Calu3 (cell line): ENCODE results near the gene SLAMF1. TPM values are rescaled to one million over a fixed set of nuclear protein-coding genes. Genes with fewer than 3 reads are reported as not detected.

Source experiments
- BruUV-seq: library from RNA; stranded (reverse); fragments of 400-500 nt; replicated peaks from 2 replicates; lab custom pipeline; 2021; lab: Mats Ljungman, UMichigan
- CTCF ChIA-PET: fragments of 300-600 bp; sonication (Branson Sonifier 250); formaldehyde crosslinking; loops from one replicate; lab custom pipeline; 2022; ENCODE audit warnings: antibody characterized with exemption; lab: Charles Lee
- DNase-seq: peaks from one replicate; pipeline ENCODE4 v3.0.0; 2022
- H3K27ac Mint-ChIP-seq: one replicate; pipeline ENCODE4 v1.8.0; 2022; ENCODE audit warnings: mixed read lengths; ENCODE audit not compliant: unreplicated experiment
- H3K27me3 Mint-ChIP-seq: one replicate; pipeline ENCODE4 v1.8.0; 2022; ENCODE audit warnings: mixed read lengths; ENCODE audit not compliant: unreplicated experiment
- H3K36me3 Mint-ChIP-seq: one replicate; pipeline ENCODE4 v1.8.0; 2022; ENCODE audit warnings: mild to moderate bottlenecking, moderate library complexity, mixed read lengths; ENCODE audit not compliant: insufficient read depth, unreplicated experiment
- H3K4me1 Mint-ChIP-seq: one replicate; pipeline ENCODE4 v1.8.0; 2022; ENCODE audit warnings: mild to moderate bottlenecking, low read depth, mixed read lengths; ENCODE audit not compliant: unreplicated experiment
- H3K4me3 Mint-ChIP-seq: one replicate; pipeline ENCODE4 v1.8.0; 2022; ENCODE audit warnings: mild to moderate bottlenecking, low read depth, moderate library complexity, mixed read lengths; ENCODE audit not compliant: unreplicated experiment
- H3K9me3 Mint-ChIP-seq: one replicate; pipeline ENCODE4 v1.8.0; 2022; ENCODE audit warnings: low read depth, mixed read lengths; ENCODE audit not compliant: unreplicated experiment
- CTCF ChIP-seq: fragments of 200-600 bp; IDR thresholded peaks from one replicate; pipeline ENCODE4 v1.8.0; 2022; ENCODE audit warnings: antibody characterized with exemption; ENCODE audit not compliant: unreplicated experiment
- intact Hi-C: fragments of 100-400 bp; cut with micrococcal nuclease; formaldehyde crosslinking; loops from one replicate; pipeline ENCODE4 v1.10.0; 2022; ENCODE audit not compliant: unreplicated experiment
- total RNA-seq: library from RNA; stranded (reverse); gene quantifications from 2 replicates; pipeline ENCODE4 v1.2.3, GENCODE V29; 2022

Gene SLAMF1
- total RNA-seq, 1 experiment from 2014 or later = not detected

GRCh38 chr1:160676869-160677597 is 30.2 kb upstream of the SLAMF1 start:
- H3K36me3 Mint-ChIP-seq = no peaks in the 10 kb centered on the region
- H3K27me3 Mint-ChIP-seq = peaks cover 53% of the 10 kb centered on the region
- no peak for TF ChIP-seq CTCF
- intact Hi-C loops = loop anchor here (5.0 kb wide), 2 partner anchors 155 to 250 kb away; no protein-coding TSS in a partner anchor
- no peaks in the 10 kb centered on the region for H3K9me3 Mint-ChIP-seq
- H3K4me3 Mint-ChIP-seq = no peak overlapping the region
- CTCF ChIA-PET = no interaction called here
- no peak overlapping the region for H3K27ac Mint-ChIP-seq
- no TSS peak for BruUV-seq
- no peak for DNase-seq
- no peaks in the 10 kb centered on the region for H3K4me1 Mint-ChIP-seq

- Mint-ChIP-seq H3K4me1 (no peaks in the 10 kb centered on the region), H3K9me3 (no peaks in the 10 kb centered on the region), H3K36me3 (no peaks in the 10 kb centered on the region), H3K27ac (no peak overlapping the region), H3K27me3 (peaks cover 46% of the 10 kb centered on the region), H3K4me3 (no peak overlapping the region)
- DNase-seq = peak; percentile 73
- intact Hi-C loops = loop anchor here (2.0 to 5.0 kb wide), 3 partner anchors 17 to 249 kb away; no protein-coding TSS in a partner anchor
- no TSS peak for BruUV-seq
- CTCF ChIA-PET = interaction anchor here (1.1 to 1.2 kb wide), 2 partner anchors 92 to 232 kb away, joined by 3 read pairs; no protein-coding TSS in a partner anchor
- peak; percentile 58 for TF ChIP-seq CTCF
These were observed 29.0 kb upstream of the SLAMF1 start for GRCh38 chr1:160675641-160676410.

- DNase-seq = no peak
- Mint-ChIP-seq H3K4me1 (no peaks in the 10 kb centered on the region), H3K27me3 (peaks cover 42% of the 10 kb centered on the region), H3K36me3 (no peaks in the 10 kb centered on the region), H3K27ac (no peak overlapping the region), H3K4me3 (no peak overlapping the region), H3K9me3 (no peaks in the 10 kb centered on the region)
- no TSS peak for BruUV-seq
- TF ChIP-seq CTCF = no peak
- CTCF ChIA-PET = no interaction called here
- intact Hi-C loops = loop anchor here (2.0 kb wide), 1 partner anchor 18 kb away; no protein-coding TSS in a partner anchor
These were observed 27.6 kb upstream of the SLAMF1 start for GRCh38 chr1:160674415-160674814.

- intact Hi-C loops = no loop called here
- DNase-seq = no peak
- Mint-ChIP-seq H3K4me3 (no peak overlapping the region), H3K9me3 (no peaks in the 10 kb centered on the region), H3K27ac (no peak overlapping the region), H3K36me3 (no peaks in the 10 kb centered on the region), H3K27me3 (peaks cover 29% of the 10 kb centered on the region), H3K4me1 (no peaks in the 10 kb centered on the region)
- no peak for TF ChIP-seq CTCF
- CTCF ChIA-PET = interaction anchor here (0.6 to 1.3 kb wide), 4 partner anchors 13 to 494 kb away, joined by 3 to 4 read pairs (median 4); no protein-coding TSS in a partner anchor
- no TSS peak for BruUV-seq
These were observed 26.2 kb upstream of the SLAMF1 start for GRCh38 chr1:160672789-160673695.
